ENCODE results near the gene ADAMTS8.

DNA sequence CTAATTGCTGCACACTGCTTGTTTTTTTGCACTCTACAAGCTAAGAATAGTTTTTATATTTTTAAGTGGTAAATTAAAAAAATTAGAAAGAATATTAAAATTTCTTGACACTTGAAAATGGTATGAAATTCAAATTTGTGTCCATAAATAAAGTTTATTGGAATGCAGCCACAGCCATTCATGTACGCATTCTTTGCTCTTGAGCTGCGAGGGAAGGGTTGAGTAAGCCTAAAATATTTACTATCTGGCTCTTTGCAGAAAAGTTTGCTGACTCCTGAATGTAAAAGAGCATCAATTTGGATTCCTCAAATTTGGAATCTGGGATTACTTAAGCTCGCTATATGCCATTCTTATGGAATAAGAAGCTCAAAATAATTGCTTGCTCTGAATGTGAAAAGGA, 3.4 kb upstream of the ADAMTS8 start:
- TF ChIP-seq, protein P1, sequence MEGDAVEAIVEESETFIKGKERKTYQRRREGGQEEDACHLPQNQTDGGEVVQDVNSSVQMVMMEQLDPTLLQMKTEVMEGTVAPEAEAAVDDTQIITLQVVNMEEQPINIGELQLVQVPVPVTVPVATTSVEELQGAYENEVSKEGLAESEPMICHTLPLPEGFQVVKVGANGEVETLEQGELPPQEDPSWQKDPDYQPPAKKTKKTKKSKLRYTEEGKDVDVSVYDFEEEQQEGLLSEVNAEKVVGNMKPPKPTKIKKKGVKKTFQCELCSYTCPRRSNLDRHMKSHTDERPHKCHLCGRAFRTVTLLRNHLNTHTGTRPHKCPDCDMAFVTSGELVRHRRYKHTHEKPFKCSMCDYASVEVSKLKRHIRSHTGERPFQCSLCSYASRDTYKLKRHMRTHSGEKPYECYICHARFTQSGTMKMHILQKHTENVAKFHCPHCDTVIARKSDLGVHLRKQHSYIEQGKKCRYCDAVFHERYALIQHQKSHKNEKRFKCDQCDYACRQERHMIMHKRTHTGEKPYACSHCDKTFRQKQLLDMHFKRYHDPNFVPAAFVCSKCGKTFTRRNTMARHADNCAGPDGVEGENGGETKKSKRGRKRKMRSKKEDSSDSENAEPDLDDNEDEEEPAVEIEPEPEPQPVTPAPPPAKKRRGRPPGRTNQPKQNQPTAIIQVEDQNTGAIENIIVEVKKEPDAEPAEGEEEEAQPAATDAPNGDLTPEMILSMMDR (conservative IDR thresholded peaks at IDR 0.05 in 1 of 2, IDR thresholded peaks at IDR 0.05 in 1 of 2; ENCODE audit: low read depth in 1 of 2, low read length in 2 of 2), result no peak
- TF ChIP-seq EZH2 (IDR thresholded peaks at IDR 0.05; ENCODE audit: low read length, missing control alignments), result no peak
